ENCODE data around the gene TM9SF3.
"Not testable (repeated sequence)": the region's sequence is repeated elsewhere in the genome, so short reads cannot be mapped to it uniquely, and the experiment has no call there.

TM9SF3 gene

DNA sequence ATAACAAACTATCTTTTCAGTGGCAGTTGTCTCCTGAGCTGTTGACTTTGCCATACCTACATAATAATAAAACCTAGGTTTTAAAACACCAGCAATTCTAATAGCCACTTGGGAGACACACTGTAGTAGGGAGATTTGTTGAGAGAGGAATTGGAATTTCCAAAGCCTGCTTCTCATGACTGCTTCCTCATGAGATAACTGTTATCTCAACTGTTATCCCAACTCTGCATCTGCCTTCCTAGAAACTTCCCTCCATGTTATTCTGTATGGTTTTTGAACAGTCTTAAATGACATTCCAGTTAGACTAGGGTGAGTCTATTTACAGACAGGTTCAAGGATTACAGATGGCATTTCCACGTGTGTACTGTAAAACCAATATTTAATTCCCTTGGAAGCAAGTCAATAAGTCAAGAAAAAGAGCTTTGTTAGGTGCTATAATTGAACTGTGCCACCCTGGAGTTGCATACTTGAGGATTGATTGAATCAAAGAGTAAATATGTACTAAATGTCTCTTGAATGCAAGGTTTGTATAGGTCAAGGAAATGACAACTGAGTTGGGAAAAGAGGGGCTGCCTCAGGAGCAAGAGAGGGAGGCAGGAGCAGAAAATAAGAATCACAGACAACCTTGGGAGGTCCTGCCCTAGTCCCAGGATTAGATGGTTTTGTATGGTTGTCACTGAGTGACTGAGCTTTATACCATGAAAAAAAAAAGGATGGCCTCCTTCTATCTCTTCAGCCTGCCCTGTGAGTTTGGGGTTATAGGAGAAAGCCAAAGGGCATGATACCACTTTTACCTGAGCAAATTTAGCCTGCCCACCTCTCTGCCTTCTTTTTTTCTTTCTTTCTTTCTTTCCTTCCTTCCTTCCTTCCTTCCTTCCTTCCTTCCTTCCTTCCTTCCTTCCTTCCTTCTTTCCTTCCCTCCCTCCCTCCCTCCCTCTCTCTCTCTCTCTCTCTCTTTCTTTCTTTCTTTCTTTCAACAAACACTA is 9.9 kb upstream of the TM9SF3 start:
- DNase-seq, result no peak

DNA sequence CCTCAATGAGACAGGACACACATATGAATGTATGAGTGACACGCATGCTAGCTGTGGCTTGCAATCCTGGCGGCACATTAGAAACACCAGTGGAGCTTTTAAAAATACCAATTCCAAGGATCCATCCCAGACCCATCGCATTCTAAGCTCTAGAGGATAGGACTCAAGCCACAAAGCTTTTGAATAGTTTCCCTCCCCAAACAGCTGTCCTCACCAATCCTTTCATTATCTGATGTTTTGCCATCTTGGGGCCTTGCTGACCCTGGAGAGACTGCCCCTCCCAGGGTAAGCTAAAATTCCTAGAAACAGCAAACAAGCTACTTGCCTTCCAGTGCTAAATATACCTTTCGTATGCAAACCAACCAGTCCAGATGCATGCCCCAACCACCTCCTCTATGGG is 8.9 kb upstream of the TM9SF3 start:
- no peak for DNase-seq

DNA sequence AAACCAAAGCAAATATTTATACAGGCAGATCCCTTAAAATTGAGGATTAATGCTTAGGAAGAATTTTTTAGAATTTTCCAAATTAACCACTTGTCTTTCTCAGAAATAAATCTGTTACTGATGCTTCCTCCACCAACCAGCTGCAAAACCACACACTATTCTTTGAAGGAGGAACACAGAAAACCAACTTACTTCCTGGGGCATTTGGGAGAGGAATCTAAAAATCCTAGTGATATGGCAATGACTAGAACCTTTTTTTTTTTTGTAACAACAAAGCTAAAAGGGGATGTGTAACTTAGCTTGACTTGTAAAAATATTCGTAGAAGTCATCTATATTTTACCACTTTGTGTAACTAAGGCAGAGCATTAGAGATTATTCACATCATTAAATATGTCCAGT is 5.1 kb upstream of the TM9SF3 start:
- no peak for DNase-seq

DNA sequence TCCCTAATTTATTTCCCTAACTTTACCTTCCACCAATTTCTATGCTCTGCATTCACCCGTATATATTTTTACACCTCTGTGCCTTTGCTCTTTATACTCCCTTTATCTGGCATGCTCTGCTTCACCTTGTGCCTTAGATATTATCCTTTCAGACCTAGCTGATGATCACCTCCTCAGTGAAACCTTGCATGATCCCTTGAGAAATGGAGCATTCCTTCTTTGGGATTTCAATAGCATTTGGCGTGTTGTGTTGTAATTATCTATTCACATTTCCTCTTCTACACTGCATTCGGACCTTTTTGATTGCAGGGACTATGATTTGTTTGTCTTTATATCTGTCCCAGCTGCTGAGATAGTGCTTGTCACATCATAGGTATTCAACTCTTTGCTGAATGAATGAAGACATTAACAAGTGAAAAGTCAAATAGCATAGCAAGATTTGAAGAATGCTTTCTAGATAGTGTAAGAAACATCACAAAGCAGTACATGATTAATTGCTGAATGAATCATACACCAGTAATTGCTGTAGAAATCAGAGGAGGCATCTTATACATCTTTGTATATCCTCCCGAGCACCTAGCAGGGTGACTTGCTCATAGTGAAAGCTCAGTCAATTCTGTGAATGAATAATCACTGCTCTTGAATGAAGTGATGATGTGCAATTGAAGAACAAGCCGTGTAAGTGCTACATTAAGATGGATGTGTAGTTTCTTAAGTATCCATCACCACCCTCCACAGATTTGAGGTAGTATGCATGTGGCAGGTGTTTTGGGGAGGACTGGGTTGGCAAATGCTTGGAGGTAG is 2.0 kb upstream of the TM9SF3 start:
- DNase-seq, result no peak

DNA sequence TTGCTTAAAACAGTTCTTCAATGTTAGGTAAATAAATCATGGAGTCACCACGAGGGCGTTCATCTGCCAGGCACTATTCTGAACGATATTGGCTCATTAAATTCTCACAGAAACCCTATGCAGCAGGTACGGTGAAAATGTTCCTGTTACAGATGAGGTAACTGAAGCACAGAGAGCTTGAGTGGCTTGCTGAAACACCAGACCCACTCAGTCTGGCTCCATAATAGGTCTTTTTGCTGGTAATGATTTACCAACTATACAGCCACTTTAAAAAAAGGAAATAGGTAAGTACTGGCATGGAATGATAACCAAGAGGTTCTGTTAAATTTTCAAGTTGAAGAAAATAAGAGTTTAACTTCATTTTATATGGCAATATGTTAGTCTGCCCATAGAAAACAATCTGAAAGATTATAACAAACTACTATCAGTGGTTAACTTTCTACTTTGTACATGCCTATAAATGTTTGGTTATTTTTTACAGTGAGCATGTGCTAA is 1.3 kb upstream of the TM9SF3 start:
- DNase-seq, result no peak

DNA sequence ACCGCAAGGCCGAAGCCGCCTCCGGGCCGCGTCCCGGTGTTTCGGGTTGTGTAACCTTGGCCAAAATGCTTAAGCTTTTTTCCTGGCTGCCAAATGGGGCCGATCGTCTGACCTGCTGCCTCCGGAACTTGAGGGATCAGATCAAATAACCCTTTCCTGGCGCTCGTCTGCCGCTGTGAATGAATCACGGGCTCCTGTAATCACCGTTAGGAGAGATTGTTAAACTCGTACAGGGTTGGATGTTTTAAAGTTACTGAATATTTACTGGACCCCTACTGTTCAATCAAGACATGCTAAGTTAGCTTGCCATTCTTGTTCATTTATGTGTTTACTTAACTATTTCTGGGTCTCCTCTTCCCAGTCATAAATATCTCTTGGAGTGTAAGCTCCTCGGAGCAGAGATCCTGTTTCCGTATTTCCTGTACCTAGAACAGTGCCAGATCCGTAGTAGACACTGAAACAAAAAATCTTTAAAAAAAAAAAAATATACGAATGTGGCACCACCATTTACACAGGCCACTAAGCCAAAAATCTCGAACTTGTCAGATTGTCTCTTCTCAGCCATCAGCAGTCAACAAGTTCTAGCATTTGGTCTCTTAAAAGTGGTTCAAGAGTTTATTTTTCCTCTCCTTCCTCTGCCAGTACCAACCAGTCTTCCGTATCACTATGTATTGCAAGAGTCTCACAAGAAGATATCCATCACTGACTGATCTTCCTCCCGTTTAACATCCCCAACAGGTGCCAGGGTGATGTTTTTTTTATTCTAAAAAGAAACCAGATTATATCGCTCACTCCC is 650 bp upstream of the TM9SF3 start:
- DNase-seq, result peak; percentile 74

DNA sequence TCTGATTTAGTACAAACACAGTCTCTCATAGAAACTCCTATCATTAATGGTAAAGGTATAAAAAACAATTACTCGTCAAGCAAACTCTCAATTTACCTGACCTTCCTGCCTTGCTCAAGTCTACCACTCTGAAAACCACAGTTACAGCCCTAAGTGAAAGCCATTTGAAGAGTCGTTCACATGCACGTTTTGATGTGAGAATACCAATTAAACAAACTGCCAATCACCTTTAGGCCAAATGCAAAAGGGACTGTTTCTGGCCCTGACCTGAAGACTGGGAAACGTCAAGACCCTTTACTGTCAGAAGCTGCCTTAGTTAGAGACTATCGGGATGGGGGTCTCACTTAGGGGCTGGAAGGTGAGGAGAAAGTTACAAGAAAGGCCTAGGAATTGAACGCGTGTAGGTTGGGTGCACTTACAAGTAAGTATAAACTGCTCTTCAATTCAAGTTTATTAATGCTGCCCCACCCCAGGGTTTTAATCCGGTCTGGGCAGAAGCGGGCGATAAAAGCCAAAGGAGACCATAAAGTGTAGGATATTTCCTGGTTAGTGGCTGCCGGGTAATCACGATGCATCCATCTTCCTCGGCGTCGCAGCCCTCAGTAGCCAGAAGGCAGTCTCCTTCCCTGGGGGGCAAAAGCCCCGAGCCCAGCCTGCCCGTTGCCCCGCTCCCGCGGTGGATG is 935 bp downstream of the TM9SF3 start:
- peak; percentile 61 for DNase-seq

DNA sequence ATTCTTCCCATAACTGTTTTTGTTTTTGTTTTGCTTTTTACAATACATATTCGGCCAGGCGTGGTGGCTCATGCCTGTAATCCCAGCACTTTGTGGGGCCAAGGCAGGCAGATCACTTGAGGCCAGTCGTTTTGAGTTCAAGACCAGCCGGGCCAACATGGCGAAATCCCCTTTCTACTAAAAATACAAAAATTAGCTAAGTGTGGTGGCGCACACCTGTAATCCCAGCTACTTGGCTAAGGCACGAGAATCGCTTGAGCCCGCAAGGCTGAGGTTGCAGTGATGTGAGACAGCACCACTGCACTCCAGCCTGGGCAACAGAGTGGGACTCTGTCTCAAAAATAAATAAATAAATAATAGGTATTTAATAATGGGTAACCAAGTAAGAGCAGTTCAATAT is 2.3 kb downstream of the TM9SF3 start:
- DNase-seq, result no peak

DNA sequence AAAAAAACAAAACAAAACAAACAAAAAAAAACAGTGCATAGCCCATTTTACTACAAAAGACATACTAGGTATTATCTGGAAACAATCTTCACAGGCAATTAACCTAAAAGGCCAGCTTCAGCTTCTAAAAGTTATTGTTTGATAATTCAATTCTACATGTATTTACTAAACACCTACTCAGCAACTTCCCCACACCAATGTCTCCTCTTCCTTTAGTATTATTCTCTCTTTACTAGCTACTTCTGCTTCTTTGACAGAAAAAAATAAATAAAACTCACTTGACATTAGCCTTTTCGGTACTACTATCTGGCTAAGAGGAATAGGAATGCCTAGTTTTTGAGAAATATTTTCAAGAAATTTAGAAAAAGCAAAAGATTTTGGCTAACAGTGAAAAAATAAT is 2.8 kb downstream of the TM9SF3 start:
- no peak for DNase-seq

DNA sequence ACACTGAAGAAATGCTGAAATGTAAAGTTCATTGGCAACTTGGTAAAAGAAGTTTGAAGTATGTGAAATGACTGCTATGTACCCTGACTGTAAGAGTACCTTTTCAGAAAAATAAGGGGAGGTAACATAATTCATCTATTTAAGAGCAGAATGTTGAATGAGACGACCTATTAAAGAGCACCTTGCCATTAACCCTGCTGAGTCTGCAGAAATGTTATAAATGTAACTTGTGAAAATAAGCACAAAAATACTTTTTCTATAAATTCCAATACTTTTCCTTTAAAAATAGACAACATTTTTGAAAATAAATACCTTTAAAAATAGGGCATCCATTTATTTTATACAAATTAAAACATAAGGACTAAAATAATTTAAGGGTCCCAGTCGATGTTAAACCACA is 7.7 kb downstream of the TM9SF3 start:
- DNase-seq, result no peak

DNA sequence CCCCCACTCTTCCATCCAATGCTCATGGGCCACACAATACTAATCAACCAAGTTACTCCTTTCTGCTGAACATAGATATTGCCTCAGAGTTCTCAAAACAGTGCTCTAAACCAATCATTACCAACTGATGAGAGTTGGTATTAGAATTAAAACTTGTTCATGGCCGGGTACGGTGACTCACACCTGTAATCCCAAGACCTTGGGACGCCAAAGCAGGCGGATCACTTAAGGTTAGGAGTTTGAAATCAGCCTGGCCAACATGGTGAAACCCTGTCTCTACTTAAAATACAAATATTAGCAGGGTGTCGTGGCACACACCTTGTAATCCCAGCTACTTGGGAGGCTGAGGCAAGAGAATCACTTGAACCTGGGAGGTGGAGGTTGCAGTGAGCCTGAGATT is 8.2 kb downstream of the TM9SF3 start:
- DNase-seq, result no peak

DNA sequence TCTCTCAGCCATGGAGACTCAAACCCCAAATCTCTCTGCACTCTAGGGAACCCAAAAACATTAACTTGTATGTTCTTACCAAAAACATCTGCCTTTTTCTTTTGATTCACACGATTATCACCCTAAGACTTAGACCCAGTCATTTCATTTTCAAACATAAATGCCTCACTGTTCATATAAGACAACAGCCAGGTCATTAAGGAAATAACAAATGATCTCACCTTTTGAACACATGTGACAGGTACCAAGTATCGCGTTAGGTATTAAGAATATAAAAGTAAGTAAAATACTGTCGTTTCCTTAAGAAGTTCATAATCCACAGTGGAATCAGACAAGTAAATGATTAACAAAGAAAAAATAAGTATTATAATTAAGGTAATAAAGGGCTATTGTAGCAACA is 8.8 kb downstream of the TM9SF3 start:
- no peak for DNase-seq

DNA sequence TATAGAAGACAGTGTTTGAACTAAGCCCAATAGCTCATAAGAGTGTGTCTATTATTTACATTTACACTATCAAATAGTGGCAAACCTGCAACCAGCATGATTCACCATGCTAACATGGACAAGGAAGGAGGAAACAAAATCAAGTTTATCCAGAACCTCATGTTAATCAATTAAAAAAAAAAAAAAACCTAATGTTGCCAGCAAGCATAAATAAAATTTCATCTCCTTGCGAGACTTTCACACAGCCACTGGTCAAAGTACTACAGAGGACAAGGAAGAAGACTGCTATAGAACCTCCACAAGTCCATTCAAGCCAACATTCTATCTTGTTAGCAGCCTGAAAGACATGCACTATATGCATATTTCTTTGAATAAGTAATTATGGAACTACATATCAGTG is 9.7 kb downstream of the TM9SF3 start:
- DNase-seq, result no peak

DNA sequence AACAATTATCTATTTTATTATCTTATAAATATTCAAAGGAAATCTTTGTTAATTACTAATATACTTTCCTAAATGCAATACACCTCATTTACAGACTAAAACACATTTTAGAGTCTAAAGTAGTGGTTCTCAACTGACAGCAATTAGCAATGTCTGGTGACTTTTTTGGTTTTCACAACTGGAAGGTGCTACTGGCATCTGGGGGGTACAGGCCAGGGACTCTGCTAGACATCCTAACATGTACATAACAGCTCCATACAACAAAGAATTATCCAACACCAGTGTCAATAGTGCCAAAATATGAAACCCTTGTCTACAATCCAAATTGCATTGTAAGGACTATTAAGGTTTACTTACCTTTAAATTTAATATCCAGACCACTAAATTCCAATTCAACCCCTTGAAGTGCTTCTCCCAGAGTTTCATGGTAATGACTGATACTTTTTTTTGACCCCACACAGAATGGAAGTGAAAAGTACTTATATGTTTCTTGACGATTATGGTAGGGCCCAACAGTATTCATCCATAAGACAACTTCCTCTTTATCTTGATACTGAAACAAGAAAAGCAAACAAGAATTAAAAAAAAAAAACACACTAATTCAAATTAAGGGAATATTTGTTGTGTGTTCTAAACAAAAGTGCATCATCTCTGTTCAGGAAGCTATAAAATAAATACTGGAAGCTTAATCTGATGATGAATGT is 10.4 kb downstream of the TM9SF3 start:
- no peak for DNase-seq

DNA sequence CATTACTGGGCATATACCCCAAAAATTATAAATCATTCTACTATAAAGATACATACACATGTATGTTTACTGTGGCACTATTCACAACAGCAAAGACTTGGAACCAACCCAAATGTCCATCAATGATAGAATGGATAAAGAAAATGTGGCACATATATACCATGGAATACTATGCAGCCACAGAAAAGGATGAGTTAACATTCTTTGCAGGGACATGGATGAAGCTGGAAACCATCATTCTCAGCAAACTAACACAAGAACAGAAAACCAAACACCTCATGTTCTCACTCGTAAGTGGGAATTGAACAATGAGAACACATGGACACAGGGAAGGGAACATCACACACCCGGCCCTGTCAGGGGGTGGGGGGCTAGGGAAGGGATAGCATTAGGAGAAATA is 12.2 kb downstream of the TM9SF3 start:
- not testable (repeated sequence) for DNase-seq

DNA sequence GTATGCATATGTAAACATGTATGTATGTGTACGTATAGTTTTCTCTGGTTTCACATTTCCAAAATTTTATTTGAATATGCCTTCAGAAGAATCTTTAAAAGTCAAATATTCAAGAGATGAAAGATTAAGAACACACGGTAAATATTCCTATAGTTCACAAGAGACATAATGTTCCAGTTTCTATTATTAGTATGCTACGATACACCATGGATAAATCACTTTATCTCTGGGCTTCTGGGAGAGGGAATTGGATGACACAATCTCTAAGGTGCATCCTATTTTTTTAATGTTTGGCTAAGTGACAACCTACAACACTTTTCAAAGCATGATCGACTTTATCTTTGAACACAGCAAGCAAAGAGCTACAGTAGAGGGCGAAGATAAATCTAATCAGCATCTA is 13.8 kb downstream of the TM9SF3 start:
- no peak for DNase-seq

DNA sequence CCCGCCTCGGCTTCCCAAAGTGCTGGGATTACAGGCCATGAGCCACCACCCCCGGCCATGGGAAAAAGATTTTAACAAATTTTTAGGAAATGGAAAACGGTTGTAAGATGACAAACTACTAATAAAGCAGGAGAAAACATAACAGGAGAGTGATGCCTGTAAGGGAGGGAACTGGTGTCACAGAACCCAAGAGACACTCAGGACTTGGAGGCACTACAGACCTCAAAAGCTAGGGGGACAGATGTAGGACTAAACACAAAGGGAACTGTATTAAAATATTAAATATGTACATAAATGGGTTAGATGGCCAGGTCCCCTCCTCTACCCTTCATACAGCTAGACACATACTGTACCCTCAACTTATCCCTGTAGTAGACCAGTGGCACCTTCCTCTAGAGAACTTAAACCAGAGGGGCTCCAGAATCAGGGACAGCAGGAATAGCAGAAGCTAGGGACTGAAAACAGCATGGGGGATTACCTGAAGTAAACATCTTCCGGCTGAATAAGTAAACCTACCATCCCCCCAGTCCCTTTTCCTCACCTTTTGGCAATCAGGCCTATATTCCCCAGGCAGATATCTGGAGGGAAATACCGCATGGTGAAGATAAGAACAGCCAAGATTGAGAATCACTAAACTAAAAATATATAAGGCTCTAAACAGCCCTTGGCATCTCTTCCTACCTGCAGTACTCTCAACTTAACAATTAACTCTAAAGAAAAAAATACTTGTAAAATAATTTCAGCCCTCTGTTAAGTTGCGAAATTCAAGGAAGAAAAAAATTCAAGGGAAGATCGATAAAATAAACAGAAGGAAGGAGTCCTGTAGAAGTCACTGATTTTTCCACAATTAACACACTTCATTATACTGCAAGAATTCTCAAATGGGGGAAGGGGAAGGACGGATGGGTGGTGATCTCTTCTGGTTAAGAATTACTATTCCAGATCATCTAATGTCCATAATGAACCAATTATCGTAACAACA is 15.5 kb downstream of the TM9SF3 start:
- peak; percentile 9 for DNase-seq

DNA sequence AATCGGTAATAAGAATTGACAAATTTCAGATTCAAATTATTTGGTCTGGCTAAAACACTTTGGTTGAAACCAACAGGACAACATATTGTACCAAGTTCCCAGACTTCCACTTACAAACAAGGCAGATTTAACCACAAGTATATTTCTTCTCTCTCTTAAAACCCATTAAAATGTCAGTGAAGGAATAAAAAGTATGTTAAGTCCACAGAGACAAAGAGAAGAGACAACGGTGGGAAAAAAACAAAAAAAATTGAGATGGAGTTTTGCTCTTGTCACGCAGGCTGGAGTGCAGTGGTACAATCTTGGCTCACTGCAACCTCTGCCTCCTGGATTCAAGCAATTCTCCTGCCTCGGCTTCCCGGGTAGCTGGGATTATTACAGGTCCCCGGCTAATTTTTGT is 16.3 kb downstream of the TM9SF3 start:
- no peak for DNase-seq

DNA sequence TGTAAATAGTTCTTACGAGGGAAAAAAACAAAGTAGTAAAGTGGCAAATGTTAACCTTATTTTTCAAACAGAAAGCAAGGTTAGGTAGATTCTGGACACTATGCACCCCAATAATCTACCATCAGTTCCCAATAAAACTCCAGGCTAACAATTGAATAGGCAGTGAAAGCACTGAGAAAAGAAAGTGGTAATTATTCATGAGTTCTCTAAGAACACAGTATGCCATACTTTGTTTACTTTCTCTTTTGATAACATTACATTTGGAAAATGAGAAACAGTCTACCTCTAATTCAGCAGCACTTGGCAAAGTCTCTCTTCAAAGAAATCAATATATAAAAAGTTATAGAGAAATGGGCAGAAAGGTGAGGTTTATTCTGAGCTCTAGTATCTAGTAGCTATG is 18.4 kb downstream of the TM9SF3 start:
- DNase-seq, result no peak

DNA sequence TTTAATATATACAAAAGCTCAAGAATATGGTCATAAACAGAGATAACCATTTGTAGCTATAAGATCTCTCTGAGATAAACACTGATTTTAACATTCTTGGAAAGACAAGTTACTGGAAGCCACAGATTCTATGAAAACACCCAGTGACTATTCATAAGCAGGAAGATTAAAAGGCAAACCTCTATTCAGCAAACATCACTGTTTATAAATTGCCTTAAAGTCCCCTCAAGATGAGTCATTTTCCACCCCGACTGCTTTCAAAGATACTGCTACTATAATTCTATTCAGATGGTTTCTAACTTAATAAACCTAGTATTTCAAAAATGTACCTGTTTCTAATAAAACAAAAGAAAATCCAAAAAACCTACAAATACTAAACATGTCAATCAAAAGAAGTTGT is 21.0 kb downstream of the TM9SF3 start:
- DNase-seq, result no peak
